ENCODE measurements around the gene TRIM25.
"Not testable (repeated sequence)": the region's sequence is repeated elsewhere in the genome, so short reads cannot be mapped to it uniquely, and the experiment has no call there.

TRIM25 gene

GRCh38 chr17:56945938-56946505, 32.2 kb upstream of the TRIM25 start:
- no peak overlapping the region for H3K4me3 ChIP-seq
- TF ChIP-seq CTCF (IDR thresholded peaks at IDR 0.05): no peak
- H3K27ac ChIP-seq: no peak overlapping the region
- no peak for DNase-seq (ENCODE audit: low spot score)

- H3K4me3 ChIP-seq: no peak overlapping the region
- DNase-seq (ENCODE audit: low spot score): no peak
- H3K27ac ChIP-seq: no peak overlapping the region
- no peak for TF ChIP-seq CTCF (IDR thresholded peaks at IDR 0.05)
These were observed 29.8 kb upstream of the TRIM25 start for GRCh38 chr17:56943505-56944125.

- no peak overlapping the region for H3K4me3 ChIP-seq
- no peak for DNase-seq (ENCODE audit: low spot score)
- TF ChIP-seq CTCF (IDR thresholded peaks at IDR 0.05): peak; percentile 60
- H3K27ac ChIP-seq: no peak overlapping the region
These were observed 26.1 kb upstream of the TRIM25 start for GRCh38 chr17:56939869-56940484.

- not testable (repeated sequence) for H3K4me3 ChIP-seq; DNase-seq (ENCODE audit: low spot score)
- H3K27ac ChIP-seq: peak overlapping the region in 1 of 2 donors; percentile 26
These were observed 24.4 kb upstream of the TRIM25 start for GRCh38 chr17:56938206-56938605.

GRCh38 chr17:56937687-56938086, 23.8 kb upstream of the TRIM25 start:
- TF ChIP-seq CTCF (IDR thresholded peaks at IDR 0.05): no peak
- Histone ChIP-seq H3K4me3 (no peak overlapping the region), H3K27ac (peak overlapping the region in 1 of 2 donors; percentile 26)
- no peak for DNase-seq (ENCODE audit: low spot score)

- TF ChIP-seq CTCF (IDR thresholded peaks at IDR 0.05): no peak
- Histone ChIP-seq H3K27ac (peak overlapping the region in 1 of 2 donors; percentile 29), H3K4me3 (no peak overlapping the region)
- no peak for DNase-seq (ENCODE audit: low spot score)
These were observed 23.0 kb upstream of the TRIM25 start for GRCh38 chr17:56936697-56937322.

GRCh38 chr17:56935461-56935860, 21.6 kb upstream of the TRIM25 start:
- TF ChIP-seq CTCF (IDR thresholded peaks at IDR 0.05): no peak
- DNase-seq (ENCODE audit: low spot score): no peak
- Histone ChIP-seq H3K27ac (no peak overlapping the region), H3K4me3 (no peak overlapping the region)
